Measurements from ENCODE around the gene ZNF618. TPM values are rescaled to one million over a fixed set of nuclear protein-coding genes. Genes with fewer than 3 reads are reported as not detected.
A peak's percentile ranks its signal among the peaks of the same experiment; 100 is the strongest.

The ZNF618 gene
- total and polyA plus RNA-seq, 2 donors, result 3.0 to 7.8 TPM

GRCh38 chr9:114086607-114087006 is 210.5 kb downstream of the ZNF618 start:
- no peak overlapping the region for H3K4me3 ChIP-seq (ENCODE audit: low read depth, low read length)
- 95% methylated on average over 4 of the region's 4 CpGs for WGBS

GRCh38 chr9:114087721-114088120 is 211.6 kb downstream of the ZNF618 start:
- no peaks in the 10 kb centered on the region for H3K4me1 ChIP-seq (ENCODE audit: insufficient read depth)
- H3K36me3 ChIP-seq (ENCODE audit: insufficient read depth), result no peaks in the 10 kb centered on the region
- WGBS, result 73% methylated on average over 7 of the region's 7 CpGs
- no peak for DNase-seq (ENCODE audit: extremely low spot score)
- no peak overlapping the region for H3K27ac ChIP-seq (ENCODE audit: low read depth)
- H3K4me3 ChIP-seq (ENCODE audit: low read depth, low read length), result no peak overlapping the region

More at GRCh38 chr9:114086607-114087006, 210.5 kb downstream of the ZNF618 start:
- no peak for DNase-seq (ENCODE audit: extremely low spot score)
- H3K27ac ChIP-seq (ENCODE audit: low read depth), result no peak overlapping the region
- H3K4me1 ChIP-seq (ENCODE audit: insufficient read depth), result no peaks in the 10 kb centered on the region
- no peaks in the 10 kb centered on the region for H3K36me3 ChIP-seq (ENCODE audit: insufficient read depth)

GRCh38 chr9:114088571-114089170 is 212.6 kb downstream of the ZNF618 start:
- no peak overlapping the region for H3K4me3 ChIP-seq (ENCODE audit: low read depth, low read length)
- no peaks in the 10 kb centered on the region for H3K4me1 ChIP-seq (ENCODE audit: insufficient read depth)
- 94% methylated on average over 7 of the region's 7 CpGs for WGBS
- no peak for DNase-seq (ENCODE audit: extremely low spot score)
- H3K27ac ChIP-seq (ENCODE audit: low read depth), result no peak overlapping the region
- H3K36me3 ChIP-seq (ENCODE audit: insufficient read depth), result no peaks in the 10 kb centered on the region

- no peak for DNase-seq (ENCODE audit: extremely low spot score)
- no peak overlapping the region for H3K27ac ChIP-seq (ENCODE audit: low read depth)
- 95% methylated on average over 4 of the region's 4 CpGs for WGBS
- no peaks in the 10 kb centered on the region for H3K36me3 ChIP-seq (ENCODE audit: insufficient read depth)
- H3K4me1 ChIP-seq (ENCODE audit: insufficient read depth), result no peaks in the 10 kb centered on the region
- no peak overlapping the region for H3K4me3 ChIP-seq (ENCODE audit: low read depth, low read length)
These were observed 213.2 kb downstream of the ZNF618 start for GRCh38 chr9:114089206-114089840.

DNA sequence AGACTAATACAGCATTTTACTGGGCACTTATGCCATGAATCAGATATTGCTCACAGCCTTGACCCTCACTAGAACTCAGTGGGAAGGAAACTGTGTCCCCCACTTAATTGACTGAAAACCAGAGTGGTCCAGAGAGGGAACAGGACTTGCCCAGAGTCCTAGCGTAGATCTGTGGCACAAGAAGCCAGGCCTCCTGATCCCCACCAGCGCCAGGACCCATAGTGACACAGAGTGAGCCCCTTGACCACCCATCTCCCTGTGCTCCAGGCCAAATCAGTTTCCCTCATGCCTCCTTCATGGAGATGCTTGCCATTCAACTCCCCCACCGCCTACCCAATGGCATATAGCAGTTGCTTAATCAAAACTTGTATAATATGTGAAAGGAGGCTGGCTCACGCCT is 214.7 kb downstream of the ZNF618 start:
- Histone ChIP-seq H3K4me1 (ENCODE audit: insufficient read depth) (no peaks in the 10 kb centered on the region), H3K36me3 (ENCODE audit: insufficient read depth) (no peaks in the 10 kb centered on the region), H3K4me3 (ENCODE audit: low read depth, low read length) (no peak overlapping the region), H3K27ac (ENCODE audit: low read depth) (no peak overlapping the region)
- DNase-seq (ENCODE audit: extremely low spot score), result no peak
- WGBS, result 98% methylated on average over 4 of the region's 4 CpGs

DNA sequence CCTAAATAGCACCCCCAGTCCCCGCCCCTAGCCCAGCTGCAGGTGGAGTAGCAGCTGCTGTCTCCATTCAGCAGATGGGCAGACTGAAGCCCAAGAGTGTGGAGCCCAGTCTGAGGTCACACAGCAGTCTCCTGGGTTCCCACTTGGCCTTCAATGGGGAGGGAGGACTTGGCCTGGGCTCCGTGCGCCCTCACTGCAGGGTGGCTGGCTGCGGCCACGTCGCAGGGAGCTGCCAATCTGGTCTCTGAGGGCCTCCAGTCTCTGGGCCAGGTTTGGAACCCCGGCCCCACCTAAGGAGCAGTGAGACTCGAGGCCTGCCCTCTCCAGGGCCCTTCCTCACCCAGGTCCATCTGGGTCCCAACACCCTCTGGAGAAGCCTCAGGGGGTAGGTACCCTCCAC is 215.6 kb downstream of the ZNF618 start:
- no peak overlapping the region for H3K27ac ChIP-seq (ENCODE audit: low read depth)
- DNase-seq (ENCODE audit: extremely low spot score), result no peak
- 94% methylated on average over 8 of the region's 8 CpGs for WGBS
- H3K36me3 ChIP-seq (ENCODE audit: insufficient read depth), result no peaks in the 10 kb centered on the region
- no peak overlapping the region for H3K4me3 ChIP-seq (ENCODE audit: low read depth, low read length)
- no peaks in the 10 kb centered on the region for H3K4me1 ChIP-seq (ENCODE audit: insufficient read depth)

GRCh38 chr9:114092336-114092735 is 216.2 kb downstream of the ZNF618 start:
- 90% methylated on average over 4 of the region's 4 CpGs for WGBS
- H3K4me1 ChIP-seq (ENCODE audit: insufficient read depth), result no peaks in the 10 kb centered on the region
- H3K36me3 ChIP-seq (ENCODE audit: insufficient read depth), result no peaks in the 10 kb centered on the region
- DNase-seq (ENCODE audit: extremely low spot score), result no peak
- H3K27ac ChIP-seq (ENCODE audit: low read depth), result no peak overlapping the region
- no peak overlapping the region for H3K4me3 ChIP-seq (ENCODE audit: low read depth, low read length)

- no peak overlapping the region for H3K4me3 ChIP-seq (ENCODE audit: low read depth, low read length)
- WGBS, result 93% methylated on average over 4 of the region's 4 CpGs
- no peak for DNase-seq (ENCODE audit: extremely low spot score)
- H3K4me1 ChIP-seq (ENCODE audit: insufficient read depth), result no peaks in the 10 kb centered on the region
- no peak overlapping the region for H3K27ac ChIP-seq (ENCODE audit: low read depth)
- no peaks in the 10 kb centered on the region for H3K36me3 ChIP-seq (ENCODE audit: insufficient read depth)
These were observed 216.9 kb downstream of the ZNF618 start for GRCh38 chr9:114093031-114093471.

- H3K4me1 ChIP-seq (ENCODE audit: insufficient read depth), result no peaks in the 10 kb centered on the region
- no peak overlapping the region for H3K4me3 ChIP-seq (ENCODE audit: low read depth, low read length)
- WGBS, result 94% methylated on average over 9 of the region's 9 CpGs
- no peaks in the 10 kb centered on the region for H3K36me3 ChIP-seq (ENCODE audit: insufficient read depth)
- no peak for DNase-seq (ENCODE audit: extremely low spot score)
- H3K27ac ChIP-seq (ENCODE audit: low read depth), result no peak overlapping the region
These were observed 217.8 kb downstream of the ZNF618 start for GRCh38 chr9:114093761-114094505.

DNA sequence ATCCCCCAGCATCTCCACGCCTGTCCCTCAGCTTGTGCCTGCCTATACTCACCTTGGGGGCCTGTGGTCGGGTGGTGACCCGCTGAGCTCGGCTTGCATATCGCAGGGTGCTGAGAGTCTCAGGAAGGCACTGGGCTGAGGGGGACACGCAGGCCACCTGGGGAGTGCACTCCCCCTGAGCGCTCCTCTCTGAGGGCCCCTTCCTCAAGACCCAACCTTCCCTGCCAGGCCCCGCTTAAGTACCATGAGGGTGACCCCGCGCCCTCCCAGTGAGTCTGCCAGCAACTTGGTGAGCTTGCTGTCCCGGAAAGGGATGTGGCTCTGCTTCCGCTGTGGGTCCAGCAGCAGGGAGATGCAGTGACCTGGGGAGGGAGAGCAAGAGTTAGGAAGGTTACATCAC is 218.9 kb downstream of the ZNF618 start:
- Histone ChIP-seq H3K36me3 (ENCODE audit: insufficient read depth) (no peaks in the 10 kb centered on the region), H3K4me3 (ENCODE audit: low read depth, low read length) (no peak overlapping the region), H3K27ac (ENCODE audit: low read depth) (no peak overlapping the region), H3K4me1 (ENCODE audit: insufficient read depth) (no peaks in the 10 kb centered on the region)
- DNase-seq (ENCODE audit: extremely low spot score), result no peak
- 96% methylated on average over 12 of the region's 12 CpGs for WGBS

GRCh38 chr9:114096041-114096511 is 220.0 kb downstream of the ZNF618 start:
- H3K27ac ChIP-seq (ENCODE audit: low read depth), result no peak overlapping the region
- no peaks in the 10 kb centered on the region for H3K4me1 ChIP-seq (ENCODE audit: insufficient read depth)
- 90% methylated on average over 9 of the region's 9 CpGs for WGBS
- no peak for DNase-seq (ENCODE audit: extremely low spot score)
- H3K36me3 ChIP-seq (ENCODE audit: insufficient read depth), result no peaks in the 10 kb centered on the region
- no peak overlapping the region for H3K4me3 ChIP-seq (ENCODE audit: low read depth, low read length)

GRCh38 chr9:114096866-114097612 is 220.9 kb downstream of the ZNF618 start:
- Histone ChIP-seq H3K36me3 (ENCODE audit: insufficient read depth) (no peaks in the 10 kb centered on the region), H3K4me1 (ENCODE audit: insufficient read depth) (no peaks in the 10 kb centered on the region), H3K27ac (ENCODE audit: low read depth) (no peak overlapping the region), H3K4me3 (ENCODE audit: low read depth, low read length) (no peak overlapping the region)
- WGBS, result 81% methylated on average over 14 of the region's 14 CpGs
- DNase-seq (ENCODE audit: extremely low spot score), result no peak

GRCh38 chr9:114097613-114098020 is 221.5 kb downstream of the ZNF618 start:
- peak overlapping the region; percentile 42 for H3K4me3 ChIP-seq (ENCODE audit: low read depth, low read length)
- H3K36me3 ChIP-seq (ENCODE audit: insufficient read depth), result no peaks in the 10 kb centered on the region
- WGBS, result 25% methylated on average over 18 of the region's 18 CpGs
- no peaks in the 10 kb centered on the region for H3K4me1 ChIP-seq (ENCODE audit: insufficient read depth)
- no peak overlapping the region for H3K27ac ChIP-seq (ENCODE audit: low read depth)
- no peak for DNase-seq (ENCODE audit: extremely low spot score)
